HCT116 (cell line): Measurements from ENCODE around the gene TMEM240.

Experiments used
- CEBPB ChIP-seq: IDR thresholded peaks from 2 replicates; pipeline ENCODE4 v1.6.1; 2012; ENCODE audit warnings: low read depth
- EGR1 ChIP-seq: IDR thresholded peaks from 2 replicates; pipeline ENCODE4 v1.6.1; 2012; ENCODE audit warnings: low read depth
- EZH2 ChIP-seq: fragments of 200-600 bp; sonication (generic); IDR thresholded peaks from 2 replicates; pipeline ENCODE4 v1.6.1; 2017; ENCODE audit warnings: antibody characterized with exemption, mixed run types
- EZH2phosphoT487 ChIP-seq: fragments of 200-600 bp; IDR thresholded peaks from 2 replicates; pipeline ENCODE4 v1.6.1; 2018; ENCODE audit warnings: antibody characterized with exemption, borderline replicate concordance
- JUND ChIP-seq: IDR thresholded peaks from 2 replicates; pipeline ENCODE4 v1.6.1; 2012
- POLR2A ChIP-seq: IDR thresholded peaks from 2 replicates; pipeline ENCODE4 v1.7.0; 2011; ENCODE audit warnings: borderline replicate concordance; ENCODE audit not compliant: insufficient read depth, insufficient read length; ENCODE audit errors: extremely low read depth
- POLR2AphosphoS5 ChIP-seq: IDR thresholded peaks from 2 replicates; pipeline ENCODE4 v1.6.1; 2011; ENCODE audit warnings: mild to moderate bottlenecking, low read depth, low read length, moderate library complexity
- RAD21 ChIP-seq: IDR thresholded peaks from 2 replicates; pipeline ENCODE4 v1.6.1; 2012; ENCODE audit warnings: low read depth, mild to moderate bottlenecking
- SIN3A ChIP-seq: IDR thresholded peaks from 2 replicates; pipeline ENCODE4 v1.6.1; 2012; ENCODE audit warnings: low read depth
- TCF7L2 ChIP-seq: IDR thresholded peaks from 2 replicates; pipeline ENCODE4 v1.7.0; 2011; ENCODE audit warnings: borderline replicate concordance, inconsistent platforms; ENCODE audit not compliant: insufficient read depth, insufficient read length; ENCODE audit errors: extremely low read depth
- TF ChIP-seq, protein P1 (sequence below): IDR thresholded peaks from 2 replicates; pipeline ENCODE4 v1.6.1; 2011; ENCODE audit warnings: mild to moderate bottlenecking, low read length, moderate library complexity; ENCODE audit not compliant: insufficient replicate concordance; ENCODE audit errors: extremely low read depth
- TF ChIP-seq, protein P2 (sequence below), 3 experiments: fragments of 200-600 bp in 1 of 3; sonication (generic) in 1 of 3; IDR thresholded peaks in 2 of 3; conservative IDR thresholded peaks in 1 of 3; 2 replicates each; pipeline ENCODE4 v1.5.1; 2012 to 2017; ENCODE audit warnings: low read depth in 2 of 3, low read length in 2 of 3, antibody characterized with exemption in 1 of 3, borderline replicate concordance in 1 of 3, control low read depth in 1 of 3, mild to moderate bottlenecking in 1 of 3, mixed read lengths in 1 of 3, mixed run types in 1 of 3, moderate library complexity in 1 of 3; ENCODE audit not compliant: insufficient read depth in 1 of 3
- TF ChIP-seq, protein P3 (sequence below): IDR thresholded peaks from 2 replicates; pipeline ENCODE4 v1.6.1; 2012

DNA sequence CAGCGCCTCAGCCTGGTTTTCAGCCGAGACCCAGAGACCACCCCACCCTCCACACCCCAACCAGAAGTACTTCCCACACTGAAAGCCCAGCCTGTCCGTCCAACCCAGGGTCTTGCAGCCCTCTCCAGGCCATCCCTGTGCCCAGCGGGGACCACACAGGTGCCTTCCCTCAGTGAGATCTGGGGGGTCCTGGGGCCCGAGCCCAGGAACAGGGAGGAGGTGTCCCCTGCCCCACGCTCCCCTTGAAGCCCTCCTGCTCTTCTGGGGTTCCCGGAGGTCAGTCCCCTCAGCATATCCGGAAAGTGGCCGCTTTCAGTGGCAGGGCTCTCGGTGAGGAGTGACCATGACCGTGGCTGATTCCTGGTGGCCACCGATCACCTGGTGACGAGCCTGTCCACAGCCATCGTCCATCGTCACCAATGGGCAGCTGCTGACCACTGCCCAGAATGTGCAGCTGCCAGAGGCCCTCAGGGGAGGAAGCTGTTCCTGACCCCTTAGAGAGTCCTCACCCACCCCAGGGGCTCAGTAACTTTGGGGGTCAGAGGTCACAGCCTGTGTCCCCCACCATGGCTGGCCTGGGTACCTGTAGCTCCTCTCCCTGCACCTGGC lies 3.4 kb downstream of the TMEM240 start:
- TF ChIP-seq, protein P1, sequence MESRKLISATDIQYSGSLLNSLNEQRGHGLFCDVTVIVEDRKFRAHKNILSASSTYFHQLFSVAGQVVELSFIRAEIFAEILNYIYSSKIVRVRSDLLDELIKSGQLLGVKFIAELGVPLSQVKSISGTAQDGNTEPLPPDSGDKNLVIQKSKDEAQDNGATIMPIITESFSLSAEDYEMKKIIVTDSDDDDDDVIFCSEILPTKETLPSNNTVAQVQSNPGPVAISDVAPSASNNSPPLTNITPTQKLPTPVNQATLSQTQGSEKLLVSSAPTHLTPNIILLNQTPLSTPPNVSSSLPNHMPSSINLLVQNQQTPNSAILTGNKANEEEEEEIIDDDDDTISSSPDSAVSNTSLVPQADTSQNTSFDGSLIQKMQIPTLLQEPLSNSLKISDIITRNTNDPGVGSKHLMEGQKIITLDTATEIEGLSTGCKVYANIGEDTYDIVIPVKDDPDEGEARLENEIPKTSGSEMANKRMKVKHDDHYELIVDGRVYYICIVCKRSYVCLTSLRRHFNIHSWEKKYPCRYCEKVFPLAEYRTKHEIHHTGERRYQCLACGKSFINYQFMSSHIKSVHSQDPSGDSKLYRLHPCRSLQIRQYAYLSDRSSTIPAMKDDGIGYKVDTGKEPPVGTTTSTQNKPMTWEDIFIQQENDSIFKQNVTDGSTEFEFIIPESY = no peak
- TF ChIP-seq, protein P2, sequence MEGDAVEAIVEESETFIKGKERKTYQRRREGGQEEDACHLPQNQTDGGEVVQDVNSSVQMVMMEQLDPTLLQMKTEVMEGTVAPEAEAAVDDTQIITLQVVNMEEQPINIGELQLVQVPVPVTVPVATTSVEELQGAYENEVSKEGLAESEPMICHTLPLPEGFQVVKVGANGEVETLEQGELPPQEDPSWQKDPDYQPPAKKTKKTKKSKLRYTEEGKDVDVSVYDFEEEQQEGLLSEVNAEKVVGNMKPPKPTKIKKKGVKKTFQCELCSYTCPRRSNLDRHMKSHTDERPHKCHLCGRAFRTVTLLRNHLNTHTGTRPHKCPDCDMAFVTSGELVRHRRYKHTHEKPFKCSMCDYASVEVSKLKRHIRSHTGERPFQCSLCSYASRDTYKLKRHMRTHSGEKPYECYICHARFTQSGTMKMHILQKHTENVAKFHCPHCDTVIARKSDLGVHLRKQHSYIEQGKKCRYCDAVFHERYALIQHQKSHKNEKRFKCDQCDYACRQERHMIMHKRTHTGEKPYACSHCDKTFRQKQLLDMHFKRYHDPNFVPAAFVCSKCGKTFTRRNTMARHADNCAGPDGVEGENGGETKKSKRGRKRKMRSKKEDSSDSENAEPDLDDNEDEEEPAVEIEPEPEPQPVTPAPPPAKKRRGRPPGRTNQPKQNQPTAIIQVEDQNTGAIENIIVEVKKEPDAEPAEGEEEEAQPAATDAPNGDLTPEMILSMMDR (IDR thresholded peaks at IDR 0.05 in 2 of 3, conservative IDR thresholded peaks at IDR 0.05 in 1 of 3; ENCODE audit: borderline replicate concordance in 1 of 3, insufficient read depth in 1 of 3, low read depth in 2 of 3, low read length in 2 of 3) = no peak
- TF ChIP-seq JUND (no peak), RAD21 (no peak), POLR2AphosphoS5 (no peak), SIN3A (no peak), EZH2phosphoT487 (no peak), EZH2 (no peak), POLR2A (no peak), EGR1 (no peak), CEBPB (no peak), TCF7L2 (no peak)
- TF ChIP-seq, protein P3, sequence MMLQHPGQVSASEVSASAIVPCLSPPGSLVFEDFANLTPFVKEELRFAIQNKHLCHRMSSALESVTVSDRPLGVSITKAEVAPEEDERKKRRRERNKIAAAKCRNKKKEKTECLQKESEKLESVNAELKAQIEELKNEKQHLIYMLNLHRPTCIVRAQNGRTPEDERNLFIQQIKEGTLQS = no peak
